Ovary (tissue), 3 donors: ENCODE data around the gene PIGO.

Source experiments
- CTCF ChIP-seq, 3 donors: fragments of 450-650 bp in 2 of 3; fragments of 200-600 bp in 1 of 3; IDR thresholded peaks; one replicate each; pipeline versions ENCODE4 v1.5.1 to v1.8.0; 2016 to 2022; ENCODE audit warnings: antibody characterized with exemption in 3 of 3, mild to moderate bottlenecking in 1 of 3
- EP300 ChIP-seq: sonication (generic); formaldehyde crosslinking; IDR thresholded peaks from one replicate; pipeline ENCODE4 v1.6.1; 2017; ENCODE audit warnings: antibody characterized with exemption
- donor health status: DM: no; HTN: no; CAD: no.

GRCh38 chr9:35057271-35057620 lies 39.1 kb downstream of the PIGO start:
- TF ChIP-seq EP300 (no peak), CTCF (IDR thresholded peaks at IDR 0.05) (no peak)
